Diencephalon (tissue), 1 donor: ENCODE measurements around the gene LIMS2. TPM values are rescaled to one million over a fixed set of nuclear protein-coding genes. Genes with fewer than 3 reads are reported as not detected.

Source experiments
- total RNA-seq: library from RNA; depleted of rRNA; stranded (reverse); fragments of >200 nt; gene quantifications from one replicate; pipeline ENCODE4 v1.2.3, GENCODE V29; 2014

Gene LIMS2
- 4.4 TPM for total RNA-seq

DNA sequence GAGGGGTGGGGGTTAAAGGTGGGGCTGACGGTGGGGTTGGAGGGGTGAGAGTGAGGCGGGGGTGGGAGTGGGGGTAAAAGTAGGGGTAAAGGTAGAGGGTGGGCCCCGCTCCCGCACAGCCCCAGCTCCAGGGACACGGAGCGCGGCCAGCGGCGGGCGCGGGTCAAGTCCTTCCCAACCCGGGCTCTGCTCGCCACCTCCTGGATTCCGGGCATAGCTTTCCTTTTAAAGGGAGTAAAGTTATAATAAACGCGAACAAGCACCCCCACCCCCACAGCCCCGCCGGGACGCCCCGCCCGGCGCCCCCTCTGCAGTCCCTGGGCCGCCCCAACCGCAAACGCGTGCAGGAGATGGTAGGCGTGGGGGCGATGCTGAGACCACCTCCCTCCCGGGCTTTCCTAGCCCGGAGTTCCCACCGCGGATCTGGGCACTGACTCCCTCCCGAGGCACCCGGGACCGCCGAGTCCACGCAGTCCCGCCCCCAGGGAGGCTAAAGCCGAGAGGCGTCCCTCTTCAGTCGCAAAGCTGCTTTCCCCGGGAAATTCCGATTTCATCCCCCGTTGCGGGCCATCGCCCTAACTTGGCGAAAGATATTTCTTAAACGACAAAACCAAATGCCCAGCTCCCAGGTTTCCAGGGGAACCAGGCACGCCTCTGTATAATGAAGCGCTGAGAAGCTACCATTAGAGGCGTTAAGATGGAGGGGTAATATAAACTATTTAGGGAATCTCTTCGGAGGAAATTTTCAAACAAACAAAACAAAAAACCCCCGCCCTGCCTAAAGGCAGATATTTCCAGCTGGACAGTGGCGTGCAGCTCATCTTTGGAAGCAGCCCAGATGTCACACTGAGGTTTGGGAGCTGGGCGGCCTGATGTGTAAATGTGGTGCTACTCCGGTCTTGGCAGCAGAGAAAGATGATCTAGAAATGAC is at the start of gene LIMS2:
TSS of gene LIMS2 (minus strand) at position 200 of the 931 bp plus-strand sequence. CDS start 506 bp downstream, outside the sequence.

GRCh38 chr2:127701193-127701650 is 25.9 kb upstream of the LIMS2 start, which contains the start of gene SFT2D3:
Gene SFT2D3 (plus strand): TSS chr2:127701497. CDS start chr2:127701529, 32 bp downstream.

GRCh38 chr2:127645395-127646291 is 29.7 kb downstream of the LIMS2 start, which contains the start of gene GPR17:
Gene GPR17 (plus strand): TSS chr2:127646153. CDS start chr2:127650736, 4,583 bp downstream.

Other genes with a start within 250 kb of the LIMS2 start
- gene IWS1, start 149.0 kb downstream of the LIMS2 start, total RNA-seq: 40.4 TPM
- gene MYO7B, start 139.8 kb downstream of the LIMS2 start, total RNA-seq: under 0.01 TPM
- 28.6 TPM for gene GPR17, start 29.4 kb downstream of the LIMS2 start, total RNA-seq
- 7.6 TPM for gene SFT2D3, start 26.0 kb upstream of the LIMS2 start, total RNA-seq
- 84.2 TPM for gene WDR33, start 135.6 kb upstream of the LIMS2 start, total RNA-seq
- gene POLR2D, start 182.6 kb upstream of the LIMS2 start, total RNA-seq: 43.6 TPM
- gene AMMECR1L, start 210.4 kb upstream of the LIMS2 start, total RNA-seq: 14.3 TPM